Measurements from ENCODE around the gene ERMP1.

Gene ERMP1

DNA sequence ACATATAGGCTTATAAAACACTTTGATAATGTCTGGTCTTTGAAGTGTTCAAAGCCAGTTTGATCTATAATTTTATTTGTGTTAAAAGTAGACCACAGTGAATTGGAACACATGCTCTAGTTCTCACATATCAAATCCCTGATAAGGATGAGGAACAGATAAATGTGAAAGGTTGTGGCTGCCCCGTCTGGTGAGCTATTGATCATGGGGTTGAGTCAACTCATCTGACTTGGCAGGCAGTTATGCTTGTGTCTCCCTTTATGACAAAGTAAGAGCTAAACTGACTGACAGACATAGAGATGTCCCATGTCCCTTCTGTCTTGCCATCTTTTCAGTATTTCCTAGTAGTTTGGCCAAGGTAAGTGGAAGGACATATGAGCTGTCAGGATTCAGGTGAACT, 2.9 kb upstream of the ERMP1 start:
- no peak for TF ChIP-seq CTCF (IDR thresholded peaks at IDR 0.05; ENCODE audit: insufficient read depth, low read length, missing control alignments)
- ChIA-PET CTCF (interaction anchor here (1.1 to 5.8 kb wide), 4 partner anchors 8 to 50 kb away, joined by 3 to 61 read pairs (median 26); no protein-coding TSS in a partner anchor), POLR2A (no interaction called here)
- DNase-seq (ENCODE audit: low read depth, low spot score): no peak
- no peak overlapping the region for H3K4me3 ChIP-seq (ENCODE audit: low read depth, low read length)

DNA sequence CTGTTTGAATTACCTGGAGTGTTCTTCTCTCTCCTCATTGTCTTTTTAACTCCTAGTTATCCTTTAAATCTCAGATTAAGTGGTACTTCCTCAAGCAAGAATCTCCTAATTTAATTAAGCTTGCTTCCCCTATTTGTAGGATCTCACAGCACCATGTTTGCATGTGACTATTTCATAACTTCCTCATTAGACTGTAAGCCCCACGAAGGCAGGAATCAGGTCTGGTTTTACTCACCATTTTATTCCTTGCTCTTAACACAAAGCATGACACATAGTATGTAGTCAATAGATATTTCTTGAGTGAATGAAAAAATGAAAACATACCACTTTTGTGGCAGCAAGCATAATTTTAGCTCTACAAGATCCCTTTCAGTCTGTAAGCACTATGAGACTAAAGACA, 1.3 kb upstream of the ERMP1 start:
- ChIA-PET CTCF (interaction anchor here (1.1 to 5.8 kb wide), 12 partner anchors 10 to 472 kb away, joined by 3 to 61 read pairs (median 12); no protein-coding TSS in a partner anchor), POLR2A (no interaction called here)
- no peak for DNase-seq (ENCODE audit: low read depth, low spot score)
- TF ChIP-seq CTCF (IDR thresholded peaks at IDR 0.05; ENCODE audit: insufficient read depth, low read length, missing control alignments): no peak
- no peak overlapping the region for H3K4me3 ChIP-seq (ENCODE audit: low read depth, low read length)

- no peak for DNase-seq (ENCODE audit: low read depth, low spot score)
- no peak for TF ChIP-seq CTCF (IDR thresholded peaks at IDR 0.05; ENCODE audit: insufficient read depth, low read length, missing control alignments)
- ChIA-PET CTCF (interaction anchor here (0.9 to 5.8 kb wide), 22 partner anchors 9 to 620 kb away, joined by 3 to 61 read pairs (median 7); no protein-coding TSS in a partner anchor), POLR2A (interaction anchor here (1.4 kb wide), 1 partner anchor 13 kb away, joined by 4 read pairs; no protein-coding TSS in a partner anchor)
- H3K4me3 ChIP-seq (ENCODE audit: low read depth, low read length): peak overlapping the region; percentile 64
Observed at GRCh38 chr9:5832071-5832537, 813 bp downstream of the ERMP1 start.

GRCh38 chr9:5825895-5826622, 6.9 kb downstream of the ERMP1 start:
- CTCF ChIA-PET: no interaction called here
- POLR2A ChIA-PET: interaction anchor here (0.6 kb wide), 1 partner anchor 206 kb away, joined by 5 read pairs; no protein-coding TSS in a partner anchor
- DNase-seq (ENCODE audit: low read depth, low spot score): no peak
- no peak for TF ChIP-seq CTCF (IDR thresholded peaks at IDR 0.05; ENCODE audit: insufficient read depth, low read length, missing control alignments)
- no peak overlapping the region for H3K4me3 ChIP-seq (ENCODE audit: low read depth, low read length)

- POLR2A ChIA-PET: no interaction called here
- TF ChIP-seq CTCF (IDR thresholded peaks at IDR 0.05; ENCODE audit: insufficient read depth, low read length, missing control alignments): no peak
- no peak overlapping the region for H3K4me3 ChIP-seq (ENCODE audit: low read depth, low read length)
- CTCF ChIA-PET: no interaction called here
- no peak for DNase-seq (ENCODE audit: low read depth, low spot score)
Observed at GRCh38 chr9:5825223-5825622, 7.7 kb downstream of the ERMP1 start.

DNA sequence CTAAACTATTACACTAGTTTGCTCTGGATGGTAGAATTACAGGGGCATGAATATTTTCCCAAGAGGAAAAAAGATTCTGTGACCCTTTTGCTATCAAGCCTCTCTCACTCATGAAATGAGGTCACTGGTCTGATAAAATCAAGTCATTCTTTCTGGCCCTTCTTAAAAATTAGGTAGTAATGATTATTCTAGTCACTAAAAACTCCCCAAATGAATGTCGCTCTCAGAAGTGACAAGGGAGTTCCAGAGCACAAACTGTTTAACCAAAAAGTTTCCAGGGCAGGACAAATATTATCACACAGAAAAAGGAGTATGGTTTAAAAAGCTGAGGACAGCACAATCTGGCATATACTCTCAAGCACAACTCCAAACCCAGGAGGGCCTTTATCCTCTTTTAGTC, 12.5 kb downstream of the ERMP1 start:
- TF ChIP-seq CTCF (IDR thresholded peaks at IDR 0.05; ENCODE audit: insufficient read depth, low read length, missing control alignments): no peak
- POLR2A ChIA-PET: no interaction called here

More for the DNA sequence above, 12.5 kb downstream of the ERMP1 start:
- no peak overlapping the region for H3K4me3 ChIP-seq (ENCODE audit: low read depth, low read length)
- CTCF ChIA-PET: interaction anchor here (2.0 kb wide), 2 partner anchors 13 to 17 kb away, joined by 7 to 13 read pairs; partner anchors contain the start of gene ERMP1
- no peak for DNase-seq (ENCODE audit: low read depth, low spot score)

Data from AG04449 (cell line).